HFF-Myc (cell line): ENCODE data around the gene ARL13B.
A peak's percentile ranks its signal among the peaks of the same experiment; 100 is the strongest.

Experiments used
- DNase-seq: peaks from one replicate; pipeline ENCODE4 v3.0.0-alpha.2; 2011; ENCODE audit warnings: low read depth; ENCODE audit errors: extremely low read depth
- H3K4me3 ChIP-seq: replicated peaks from 2 replicates; pipeline ENCODE4 v1.5.1; 2011; ENCODE audit warnings: low read depth, mild to moderate bottlenecking, control low read depth, low read length
- TF ChIP-seq, protein P1 (sequence below): IDR thresholded peaks from 2 replicates; pipeline ENCODE4 v1.5.1; 2012; ENCODE audit warnings: mild to moderate bottlenecking, low read depth, low read length, control low read depth; ENCODE audit errors: missing control alignments

Gene ARL13B

DNA sequence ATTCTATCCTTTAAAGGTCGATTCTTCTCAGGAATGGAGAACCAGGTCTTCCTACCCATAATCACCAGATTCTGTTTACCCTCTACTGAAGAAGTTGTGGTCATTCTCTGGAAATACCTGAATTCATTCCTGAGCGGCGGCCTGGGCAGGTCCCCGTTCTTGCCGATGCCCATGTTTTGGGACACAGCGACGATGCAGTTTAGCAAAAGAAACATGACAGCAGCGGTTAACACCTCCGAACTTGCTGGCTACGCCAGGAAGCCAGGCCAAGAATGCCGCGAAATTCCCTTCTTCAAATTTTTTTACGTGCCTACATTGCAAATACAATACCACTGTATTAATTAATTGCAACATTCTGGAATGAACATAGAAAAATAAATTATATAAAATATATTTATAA is 81.3 kb downstream of the ARL13B start:
- DNase-seq, result no peak
- TF ChIP-seq, protein P1, sequence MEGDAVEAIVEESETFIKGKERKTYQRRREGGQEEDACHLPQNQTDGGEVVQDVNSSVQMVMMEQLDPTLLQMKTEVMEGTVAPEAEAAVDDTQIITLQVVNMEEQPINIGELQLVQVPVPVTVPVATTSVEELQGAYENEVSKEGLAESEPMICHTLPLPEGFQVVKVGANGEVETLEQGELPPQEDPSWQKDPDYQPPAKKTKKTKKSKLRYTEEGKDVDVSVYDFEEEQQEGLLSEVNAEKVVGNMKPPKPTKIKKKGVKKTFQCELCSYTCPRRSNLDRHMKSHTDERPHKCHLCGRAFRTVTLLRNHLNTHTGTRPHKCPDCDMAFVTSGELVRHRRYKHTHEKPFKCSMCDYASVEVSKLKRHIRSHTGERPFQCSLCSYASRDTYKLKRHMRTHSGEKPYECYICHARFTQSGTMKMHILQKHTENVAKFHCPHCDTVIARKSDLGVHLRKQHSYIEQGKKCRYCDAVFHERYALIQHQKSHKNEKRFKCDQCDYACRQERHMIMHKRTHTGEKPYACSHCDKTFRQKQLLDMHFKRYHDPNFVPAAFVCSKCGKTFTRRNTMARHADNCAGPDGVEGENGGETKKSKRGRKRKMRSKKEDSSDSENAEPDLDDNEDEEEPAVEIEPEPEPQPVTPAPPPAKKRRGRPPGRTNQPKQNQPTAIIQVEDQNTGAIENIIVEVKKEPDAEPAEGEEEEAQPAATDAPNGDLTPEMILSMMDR, result no peak
- no peak overlapping the region for H3K4me3 ChIP-seq

DNA sequence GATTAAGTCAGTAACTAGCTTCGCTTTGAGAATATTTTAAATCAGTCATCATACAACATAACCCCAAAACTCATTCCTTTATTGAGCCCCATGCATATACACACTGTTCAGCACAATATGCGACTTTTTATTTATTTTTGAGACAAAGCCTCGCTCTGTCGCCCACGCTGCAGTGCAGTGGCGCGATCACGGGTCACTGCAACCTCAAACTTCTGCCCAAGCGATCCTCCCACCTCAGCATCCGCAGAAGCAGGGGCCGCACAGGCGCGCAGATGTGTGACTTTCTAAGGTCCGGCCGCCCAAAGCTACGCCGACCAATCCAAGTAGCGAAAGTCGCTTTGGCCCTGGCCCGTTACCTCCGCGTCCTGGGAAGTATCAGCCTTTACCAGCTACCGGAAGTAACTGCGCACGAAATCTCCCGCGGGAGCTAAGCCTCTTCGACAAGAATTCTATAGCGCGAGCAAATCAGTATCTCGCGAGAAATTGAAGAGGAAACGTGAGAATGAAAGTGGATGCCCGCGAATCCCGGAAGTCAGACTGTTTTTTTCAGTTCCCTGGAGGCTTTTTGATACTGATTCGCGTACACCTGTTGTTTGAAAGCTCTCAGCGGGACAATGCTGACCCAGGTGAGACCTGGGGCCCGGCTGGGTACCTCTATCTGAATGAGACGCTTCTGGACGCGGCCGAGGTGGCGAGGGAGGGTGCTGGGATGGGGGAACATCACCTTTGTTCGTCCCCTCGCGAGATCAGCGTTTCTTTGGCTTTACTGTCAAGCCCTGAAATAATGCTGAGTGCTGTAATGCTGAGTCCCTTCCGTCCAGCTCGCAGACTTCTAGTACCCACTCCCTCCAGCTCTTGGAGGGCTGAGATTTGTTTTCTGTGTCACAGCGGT is 82.8 kb downstream of the ARL13B start, which contains the start of the genes DHFR2 and NSUN3:
DHFR2 (minus strand) TSS at position 404 of the 892 bp plus-strand sequence. CDS start 1,405 bp downstream, outside the sequence.
NSUN3 (plus strand) TSS at position 549 of the 892 bp plus-strand sequence; CDS start at position 615, 66 bp downstream.
- DNase-seq, result peak; percentile 96
- TF ChIP-seq, protein P1, result no peak
- H3K4me3 ChIP-seq, result peak within 1 kb of the TSS; percentile 62

DNA sequence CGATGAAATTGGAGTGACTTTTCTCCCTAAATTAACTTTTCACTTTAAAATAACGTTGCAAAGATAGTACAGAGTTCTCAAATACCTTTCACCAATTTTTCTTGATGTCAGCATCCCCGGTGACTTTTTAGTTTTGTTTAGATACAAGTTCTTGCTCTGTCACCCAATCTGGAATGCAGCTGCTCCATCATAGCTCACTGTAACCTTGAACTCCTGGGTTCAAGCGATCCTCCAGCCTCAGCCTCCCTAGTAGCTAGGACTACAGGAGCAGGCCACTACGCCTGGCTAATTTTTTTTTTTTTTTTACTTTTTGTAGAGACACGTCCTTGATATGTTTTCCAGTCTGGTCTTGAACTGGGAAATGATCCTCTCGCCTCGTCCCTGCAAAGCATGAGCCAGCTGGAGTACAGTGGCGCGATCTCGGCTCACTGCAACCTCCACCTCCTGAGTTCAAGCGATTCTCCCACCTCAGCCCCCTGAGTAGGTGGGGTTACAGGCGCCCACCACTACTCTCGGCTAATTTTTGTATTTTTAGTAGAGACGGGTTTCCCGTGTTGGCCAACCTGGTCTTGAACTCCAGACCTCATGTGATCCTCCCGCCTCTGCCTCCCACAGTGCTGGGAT is 83.7 kb downstream of the ARL13B start:
- TF ChIP-seq, protein P1, result no peak
- peak overlapping the region; percentile 62 for H3K4me3 ChIP-seq
- no peak for DNase-seq

- H3K4me3 ChIP-seq, result peak overlapping the region; percentile 62
- TF ChIP-seq, protein P1, result no peak
- no peak for DNase-seq
Observed at GRCh38 chr3:94064243-94064860, 84.4 kb downstream of the ARL13B start.

- TF ChIP-seq, protein P1, result no peak
- no peak overlapping the region for H3K4me3 ChIP-seq
- DNase-seq, result no peak
Observed at GRCh38 chr3:94065122-94065521, 85.2 kb downstream of the ARL13B start.

DNA sequence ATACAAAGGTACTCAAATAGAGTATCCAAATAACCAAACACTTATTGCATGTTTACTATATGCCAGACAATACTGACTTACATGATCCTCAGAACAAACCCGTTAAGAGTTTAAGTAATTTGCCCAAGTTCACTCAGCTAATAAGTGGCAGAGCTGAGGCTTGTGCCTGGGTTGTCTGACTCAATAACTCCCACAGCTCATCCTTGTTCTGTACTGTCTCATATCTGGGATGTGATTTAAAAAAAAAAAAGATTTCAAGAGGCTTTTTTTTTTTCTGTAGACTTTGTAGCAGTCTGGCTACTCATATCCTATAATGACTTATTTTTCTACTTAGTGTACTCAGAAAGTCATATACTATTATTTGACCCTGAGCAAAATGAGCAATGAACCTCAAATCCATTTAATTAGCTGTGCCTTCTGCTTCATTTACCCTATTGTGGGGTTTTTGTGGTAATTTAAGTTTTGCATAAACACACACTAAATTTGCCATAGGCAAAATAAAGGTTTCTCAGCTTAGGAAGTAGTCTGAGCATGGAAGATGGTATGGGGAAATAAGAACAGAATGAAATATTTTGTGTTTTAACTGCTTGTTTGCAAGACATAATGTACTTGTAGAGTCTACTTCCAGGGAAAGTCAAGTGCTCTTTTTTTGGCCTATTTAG is 86.0 kb downstream of the ARL13B start:
- DNase-seq, result no peak
- TF ChIP-seq, protein P1, result no peak
- H3K4me3 ChIP-seq, result no peak overlapping the region
